ENCODE measurements around the gene CCDC39. TPM values are rescaled to one million over a fixed set of nuclear protein-coding genes. Genes with fewer than 3 reads are reported as not detected.

Gene CCDC39
- total RNA-seq, 1 donor from 2014 or later: not detected

DNA sequence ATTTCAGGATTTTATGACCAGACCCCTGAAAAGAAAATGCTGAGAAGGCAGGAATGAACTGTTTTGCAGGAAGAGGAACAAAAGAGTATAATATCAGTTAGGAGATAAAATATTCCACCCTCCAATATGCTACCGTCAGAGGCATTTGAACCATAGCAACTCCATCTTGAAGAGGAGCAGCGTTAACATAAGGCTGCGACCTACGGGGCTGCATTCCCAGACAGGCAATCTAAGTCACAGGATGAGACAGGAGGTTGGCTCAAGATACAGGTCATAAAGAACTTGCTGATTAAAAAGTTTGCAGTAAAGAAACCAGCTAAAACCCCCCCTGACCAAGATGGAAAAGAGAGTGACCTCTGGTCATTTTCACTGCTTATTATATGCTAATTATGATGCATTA lies 22.9 kb downstream of the CCDC39 start:
- Histone ChIP-seq H3K27me3 (ENCODE audit: control insufficient read depth, insufficient read depth, low read length) (no peaks in the 10 kb centered on the region), H3K4me3 (ENCODE audit: low read depth, low read length) (no peak overlapping the region), H3K36me3 (ENCODE audit: control insufficient read depth, insufficient read depth, low read length) (no peaks in the 10 kb centered on the region)
- FAIRE-seq: no peak
- DNase-seq (ENCODE audit: low read depth): no peak
- TF ChIP-seq, protein P1, sequence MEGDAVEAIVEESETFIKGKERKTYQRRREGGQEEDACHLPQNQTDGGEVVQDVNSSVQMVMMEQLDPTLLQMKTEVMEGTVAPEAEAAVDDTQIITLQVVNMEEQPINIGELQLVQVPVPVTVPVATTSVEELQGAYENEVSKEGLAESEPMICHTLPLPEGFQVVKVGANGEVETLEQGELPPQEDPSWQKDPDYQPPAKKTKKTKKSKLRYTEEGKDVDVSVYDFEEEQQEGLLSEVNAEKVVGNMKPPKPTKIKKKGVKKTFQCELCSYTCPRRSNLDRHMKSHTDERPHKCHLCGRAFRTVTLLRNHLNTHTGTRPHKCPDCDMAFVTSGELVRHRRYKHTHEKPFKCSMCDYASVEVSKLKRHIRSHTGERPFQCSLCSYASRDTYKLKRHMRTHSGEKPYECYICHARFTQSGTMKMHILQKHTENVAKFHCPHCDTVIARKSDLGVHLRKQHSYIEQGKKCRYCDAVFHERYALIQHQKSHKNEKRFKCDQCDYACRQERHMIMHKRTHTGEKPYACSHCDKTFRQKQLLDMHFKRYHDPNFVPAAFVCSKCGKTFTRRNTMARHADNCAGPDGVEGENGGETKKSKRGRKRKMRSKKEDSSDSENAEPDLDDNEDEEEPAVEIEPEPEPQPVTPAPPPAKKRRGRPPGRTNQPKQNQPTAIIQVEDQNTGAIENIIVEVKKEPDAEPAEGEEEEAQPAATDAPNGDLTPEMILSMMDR (IDR thresholded peaks at IDR 0.05; ENCODE audit: insufficient read depth, low read length, severe bottlenecking): no peak

- Histone ChIP-seq H3K36me3 (ENCODE audit: control insufficient read depth, insufficient read depth, low read length) (no peaks in the 10 kb centered on the region), H3K4me3 (ENCODE audit: low read depth, low read length) (no peak overlapping the region), H3K27me3 (ENCODE audit: control insufficient read depth, insufficient read depth, low read length) (no peaks in the 10 kb centered on the region)
- TF ChIP-seq, protein P1 (IDR thresholded peaks at IDR 0.05; ENCODE audit: insufficient read depth, low read length, severe bottlenecking): no peak
- FAIRE-seq (no peak), DNase-seq (ENCODE audit: low read depth) (peak; percentile 21)
Observed at GRCh38 chr3:180646187-180646790, 33.0 kb downstream of the CCDC39 start.

DNA sequence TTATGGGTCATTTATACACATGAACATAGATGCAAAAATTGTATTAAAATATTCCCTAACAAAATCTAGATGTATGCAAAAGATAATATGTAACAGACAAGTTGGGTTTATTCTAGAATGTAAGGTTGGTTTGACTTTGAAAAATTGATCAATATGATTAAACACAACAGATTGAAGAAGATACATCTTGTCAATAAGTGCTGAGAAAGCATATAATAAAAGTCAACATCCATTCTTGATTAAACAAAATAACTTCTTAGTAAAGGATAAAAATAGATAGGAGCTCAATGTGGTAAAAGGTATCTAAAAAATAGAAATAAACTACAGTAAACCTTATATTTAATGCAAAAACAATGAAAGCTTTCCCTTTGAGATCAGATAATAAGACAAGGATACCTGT lies 38.3 kb downstream of the CCDC39 start:
- no peak for FAIRE-seq
- Histone ChIP-seq H3K4me3 (ENCODE audit: low read depth, low read length) (no peak overlapping the region), H3K27me3 (ENCODE audit: control insufficient read depth, insufficient read depth, low read length) (no peaks in the 10 kb centered on the region), H3K36me3 (ENCODE audit: control insufficient read depth, insufficient read depth, low read length) (no peaks in the 10 kb centered on the region)
- TF ChIP-seq, protein P1 (IDR thresholded peaks at IDR 0.05; ENCODE audit: insufficient read depth, low read length, severe bottlenecking): no peak
- DNase-seq (ENCODE audit: low read depth): no peak

DNA sequence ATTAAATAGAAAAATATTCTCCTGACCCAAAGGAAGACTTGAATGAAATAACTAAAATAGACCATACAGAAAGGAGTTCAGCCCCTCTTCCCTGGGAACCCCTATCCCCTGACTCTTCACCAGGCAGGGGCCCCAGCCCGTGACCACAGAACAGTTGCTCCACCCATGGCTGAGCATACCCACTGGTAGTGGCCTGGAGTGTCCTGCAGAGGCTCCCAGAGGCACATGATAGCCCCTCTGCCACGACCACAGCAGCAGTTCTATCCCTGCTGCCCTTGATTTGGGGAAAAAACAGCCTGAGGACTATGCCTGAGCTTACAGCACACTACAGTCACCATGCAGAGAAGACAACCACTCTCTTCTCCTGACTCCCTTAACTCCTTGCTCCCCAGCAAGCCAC lies 45.6 kb downstream of the CCDC39 start:
- no peak for FAIRE-seq
- Histone ChIP-seq H3K36me3 (ENCODE audit: control insufficient read depth, insufficient read depth, low read length) (no peaks in the 10 kb centered on the region), H3K4me3 (ENCODE audit: low read depth, low read length) (no peak overlapping the region), H3K27me3 (ENCODE audit: control insufficient read depth, insufficient read depth, low read length) (no peaks in the 10 kb centered on the region)
- no peak for DNase-seq (ENCODE audit: low read depth)
- TF ChIP-seq, protein P1 (IDR thresholded peaks at IDR 0.05; ENCODE audit: insufficient read depth, low read length, severe bottlenecking): no peak

DNA sequence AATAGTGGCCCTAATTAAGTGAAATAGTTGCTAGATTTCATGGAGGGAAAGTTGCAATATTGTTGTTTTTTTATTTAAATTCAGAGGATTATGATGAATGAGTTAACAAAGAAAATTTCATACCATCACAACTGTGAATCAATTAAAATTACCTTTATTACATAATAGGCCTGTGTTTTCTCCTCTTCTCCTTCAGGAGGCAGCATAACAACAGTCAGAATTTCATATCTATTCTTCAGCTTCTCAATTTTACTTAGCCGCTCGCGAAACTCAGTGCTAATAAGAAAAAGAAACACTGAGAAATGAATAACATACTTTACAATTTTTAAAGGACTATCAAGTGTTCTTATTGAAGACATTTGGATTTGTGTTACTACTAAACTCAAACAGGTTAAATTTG lies 48.0 kb downstream of the CCDC39 start:
- DNase-seq (ENCODE audit: low read depth): peak; percentile 1
- TF ChIP-seq, protein P1 (IDR thresholded peaks at IDR 0.05; ENCODE audit: insufficient read depth, low read length, severe bottlenecking): peak; percentile 17
- no peak overlapping the region for H3K4me3 ChIP-seq (ENCODE audit: low read depth, low read length)
- H3K27me3 ChIP-seq (ENCODE audit: control insufficient read depth, insufficient read depth, low read length): no peaks in the 10 kb centered on the region
- FAIRE-seq: no peak
- H3K36me3 ChIP-seq (ENCODE audit: control insufficient read depth, insufficient read depth, low read length): no peaks in the 10 kb centered on the region

- no peak for FAIRE-seq
- DNase-seq (ENCODE audit: low read depth): peak; percentile 67
- Histone ChIP-seq H3K27me3 (ENCODE audit: control insufficient read depth, insufficient read depth, low read length) (no peaks in the 10 kb centered on the region), H3K4me3 (ENCODE audit: low read depth, low read length) (no peak overlapping the region), H3K36me3 (ENCODE audit: control insufficient read depth, insufficient read depth, low read length) (no peaks in the 10 kb centered on the region)
- TF ChIP-seq, protein P1 (IDR thresholded peaks at IDR 0.05; ENCODE audit: insufficient read depth, low read length, severe bottlenecking): no peak
Observed at GRCh38 chr3:180630371-180630770, 48.9 kb downstream of the CCDC39 start.

All from bronchial epithelial cell (primary cell).